GM18907 (cell line): ENCODE data around the gene ITGA4.

Experiments
- ATAC-seq: cut with Tn5 transposase; IDR thresholded peaks from one replicate; pipeline ENCODE4 v1.9.1; 2021; ENCODE audit warnings: mild to moderate bottlenecking, moderate library complexity; ENCODE audit not compliant: unreplicated experiment

Gene ITGA4

DNA sequence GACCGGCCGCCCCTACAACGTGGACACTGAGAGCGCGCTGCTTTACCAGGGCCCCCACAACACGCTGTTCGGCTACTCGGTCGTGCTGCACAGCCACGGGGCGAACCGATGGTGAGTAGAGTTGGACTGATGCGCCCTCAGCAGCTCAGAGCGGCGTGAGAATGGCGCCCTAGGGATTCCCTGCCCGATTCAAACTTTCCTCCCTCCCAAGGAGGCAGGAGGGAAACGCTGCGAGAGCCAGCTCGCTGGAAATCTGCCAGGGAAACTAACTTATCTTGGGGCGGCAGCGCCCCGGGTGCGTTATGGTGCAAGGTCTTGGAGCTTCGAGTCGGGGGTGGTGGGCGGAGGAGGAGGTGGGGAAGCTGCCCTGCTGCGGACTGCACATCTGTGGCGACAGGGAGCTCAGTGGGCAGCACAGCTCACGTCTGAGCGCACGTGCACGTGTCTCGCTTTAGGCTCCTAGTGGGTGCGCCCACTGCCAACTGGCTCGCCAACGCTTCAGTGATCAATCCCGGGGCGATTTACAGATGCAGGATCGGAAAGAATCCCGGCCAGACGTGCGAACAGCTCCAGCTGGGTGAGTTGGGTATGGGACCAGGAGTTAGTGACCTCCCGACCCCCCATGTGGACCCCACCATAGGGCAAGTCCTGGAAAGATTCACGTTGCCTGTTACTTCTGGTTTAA, 697 bp downstream of the ITGA4 start:
- ATAC-seq: peak; percentile 27

DNA sequence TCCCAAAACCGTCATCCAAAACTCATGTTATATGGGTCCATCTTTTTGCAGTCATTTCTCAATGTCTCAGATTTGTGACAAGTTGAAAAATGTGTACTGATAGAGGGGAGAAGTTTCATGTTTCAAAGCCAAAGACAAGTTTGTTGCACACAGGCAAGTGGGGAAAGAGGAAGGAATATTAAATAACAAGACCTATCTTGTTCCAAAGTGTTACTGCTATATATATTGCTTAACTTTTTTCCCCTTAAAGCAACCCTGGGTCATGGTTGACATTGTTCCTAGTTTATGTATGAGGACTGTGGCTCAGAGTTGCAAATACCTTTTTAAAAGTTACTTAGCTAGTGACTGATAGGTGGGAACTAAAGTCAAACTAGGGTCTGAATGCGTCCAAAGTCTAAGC, 1.7 kb downstream of the ITGA4 start:
- ATAC-seq: no peak

DNA sequence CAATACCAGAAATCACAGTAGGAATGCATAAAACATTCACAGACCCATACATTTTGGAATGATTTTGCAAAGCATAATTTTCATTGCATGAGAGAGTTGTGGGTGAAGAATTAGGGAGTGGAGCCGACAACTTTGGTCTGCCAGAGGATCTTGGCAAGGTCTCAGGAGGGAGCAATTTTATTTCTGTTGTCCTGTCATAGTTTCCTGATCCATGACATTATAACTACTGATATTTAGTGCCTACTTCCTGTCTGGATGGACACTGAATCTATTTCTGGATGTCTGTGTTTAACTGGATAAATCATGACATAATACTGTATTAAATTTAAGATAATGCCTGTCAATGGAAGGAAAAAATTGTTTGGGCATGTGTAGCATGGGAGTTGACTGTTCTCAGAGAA, 2.4 kb downstream of the ITGA4 start:
- ATAC-seq: no peak

DNA sequence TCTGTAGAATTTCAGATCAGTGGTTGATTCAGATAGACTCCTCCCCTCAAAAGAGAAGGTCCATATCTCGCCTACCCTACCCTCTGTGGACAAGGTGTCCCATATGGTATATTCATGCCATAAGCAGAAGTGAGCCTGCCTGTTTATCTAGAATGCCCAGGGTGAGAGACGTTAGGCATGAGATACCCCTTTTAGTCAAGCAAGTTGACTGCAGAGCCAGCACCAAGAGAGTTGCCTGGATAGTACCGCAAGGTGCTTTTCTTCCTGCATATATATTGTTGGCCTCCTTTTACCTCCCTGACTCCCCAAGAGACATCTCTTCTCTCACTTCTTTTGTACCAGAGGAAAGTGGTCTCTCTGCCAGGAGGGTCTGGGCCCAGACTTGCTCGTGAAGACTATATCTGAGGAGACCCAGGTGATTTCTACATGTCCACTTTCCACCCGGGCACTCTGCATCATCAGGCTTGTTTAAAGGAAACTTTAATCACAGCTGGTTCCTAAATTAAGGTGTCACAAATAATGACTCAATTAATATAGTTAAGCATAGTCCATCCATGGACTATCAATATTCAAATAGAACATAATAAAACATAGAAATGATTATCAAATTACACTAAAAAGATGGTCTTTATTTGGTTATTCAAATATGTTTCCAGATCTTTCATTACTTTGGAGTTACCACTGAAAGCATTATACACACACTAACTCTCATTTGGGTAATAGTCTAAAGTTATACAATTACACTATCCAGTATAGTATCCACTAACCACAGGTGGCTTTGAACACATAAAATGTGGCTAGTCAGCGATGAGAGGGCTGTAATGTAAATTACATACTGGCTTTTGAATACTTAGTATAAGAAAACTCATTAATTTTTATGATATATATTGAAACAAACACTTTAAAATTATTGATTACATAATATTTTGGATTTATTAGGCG, 4.1 kb downstream of the ITGA4 start:
- ATAC-seq: no peak

DNA sequence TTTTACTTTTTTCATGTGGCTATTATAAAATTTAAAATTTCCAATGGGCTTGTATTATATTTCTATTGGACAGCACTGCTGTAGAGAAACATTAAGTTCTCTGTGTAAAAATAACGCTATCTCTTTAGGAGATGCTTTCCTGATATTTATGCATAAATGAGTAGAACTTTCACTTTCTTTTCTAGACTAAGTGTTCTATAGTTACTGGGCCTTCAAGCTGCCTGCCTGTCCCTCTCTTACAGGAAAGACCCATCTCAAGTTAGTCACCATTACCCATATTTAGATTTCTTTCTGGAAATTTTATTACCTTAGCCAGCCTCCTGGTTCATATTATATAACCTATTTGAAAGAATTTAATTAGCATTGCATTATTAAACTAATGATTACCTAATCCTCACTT, 4.8 kb downstream of the ITGA4 start:
- ATAC-seq: peak; percentile 27

DNA sequence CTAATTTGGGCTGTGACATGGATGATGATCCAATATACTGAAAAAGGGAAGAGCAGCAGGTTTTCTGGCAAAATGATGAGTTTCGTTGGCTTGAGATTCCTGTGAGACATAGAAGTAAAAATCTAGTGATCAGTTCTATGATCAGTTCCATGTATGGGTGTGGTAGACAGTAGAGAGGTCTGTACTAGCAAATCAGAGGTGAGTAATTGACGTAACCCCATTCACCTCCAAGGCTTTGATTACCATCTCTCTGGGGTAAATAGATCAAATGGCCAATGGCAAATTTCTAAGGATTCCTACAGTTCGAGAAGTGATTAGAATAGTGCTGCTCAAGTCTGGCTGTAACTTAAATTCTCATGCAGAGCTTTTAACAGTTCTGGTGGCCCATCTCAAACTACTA, 6.4 kb downstream of the ITGA4 start:
- no peak for ATAC-seq

DNA sequence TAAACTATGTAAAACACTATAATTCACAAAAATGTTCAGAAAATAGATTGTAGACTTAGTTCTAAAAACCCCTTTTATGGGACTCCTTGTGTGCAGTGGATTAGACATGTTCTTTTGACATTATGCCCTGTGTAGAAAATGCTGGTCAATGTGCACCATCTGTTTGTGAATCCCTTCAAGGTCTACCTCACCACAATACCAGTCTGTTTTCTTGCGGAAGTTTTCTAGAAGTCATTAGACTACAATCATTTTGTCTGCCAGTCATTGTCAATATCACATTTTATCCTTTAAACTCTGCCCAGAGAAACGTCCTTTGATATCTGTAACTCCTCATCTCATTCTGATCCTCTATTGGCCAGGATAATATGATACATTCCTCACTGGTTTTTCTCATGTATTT, 7.8 kb downstream of the ITGA4 start:
- no peak for ATAC-seq

DNA sequence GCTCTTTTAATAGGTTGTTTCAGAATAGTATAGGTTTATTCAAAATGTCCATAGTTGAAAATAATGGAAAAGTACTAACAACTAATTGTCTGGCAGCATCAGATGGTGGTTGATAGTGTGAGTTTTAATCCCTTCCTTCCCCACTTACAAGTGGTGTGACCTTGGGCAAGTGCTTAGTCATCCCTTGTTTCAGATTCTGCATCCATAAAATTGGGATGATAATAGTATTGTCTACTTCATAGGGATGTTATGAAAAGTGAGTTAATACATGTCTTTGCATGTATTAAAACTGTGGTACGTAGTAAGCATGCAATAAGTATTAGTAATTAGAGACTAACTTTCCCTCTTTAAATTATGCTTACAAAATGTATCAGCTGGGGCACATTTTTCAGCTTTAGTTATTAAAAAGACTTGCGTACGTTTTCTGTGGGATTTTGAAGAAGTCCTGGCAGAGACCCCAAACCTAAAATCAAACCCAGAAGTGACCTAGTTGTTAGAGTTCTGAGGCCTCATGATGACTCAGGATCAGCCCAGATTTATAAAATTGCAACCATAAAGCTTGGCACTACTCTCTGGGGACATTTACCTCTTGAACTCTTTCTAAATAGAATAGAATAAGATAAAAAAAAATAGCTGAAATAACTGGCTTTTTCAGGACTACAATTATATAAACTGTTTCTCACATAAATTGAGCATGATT, 8.6 kb downstream of the ITGA4 start:
- ATAC-seq: no peak

DNA sequence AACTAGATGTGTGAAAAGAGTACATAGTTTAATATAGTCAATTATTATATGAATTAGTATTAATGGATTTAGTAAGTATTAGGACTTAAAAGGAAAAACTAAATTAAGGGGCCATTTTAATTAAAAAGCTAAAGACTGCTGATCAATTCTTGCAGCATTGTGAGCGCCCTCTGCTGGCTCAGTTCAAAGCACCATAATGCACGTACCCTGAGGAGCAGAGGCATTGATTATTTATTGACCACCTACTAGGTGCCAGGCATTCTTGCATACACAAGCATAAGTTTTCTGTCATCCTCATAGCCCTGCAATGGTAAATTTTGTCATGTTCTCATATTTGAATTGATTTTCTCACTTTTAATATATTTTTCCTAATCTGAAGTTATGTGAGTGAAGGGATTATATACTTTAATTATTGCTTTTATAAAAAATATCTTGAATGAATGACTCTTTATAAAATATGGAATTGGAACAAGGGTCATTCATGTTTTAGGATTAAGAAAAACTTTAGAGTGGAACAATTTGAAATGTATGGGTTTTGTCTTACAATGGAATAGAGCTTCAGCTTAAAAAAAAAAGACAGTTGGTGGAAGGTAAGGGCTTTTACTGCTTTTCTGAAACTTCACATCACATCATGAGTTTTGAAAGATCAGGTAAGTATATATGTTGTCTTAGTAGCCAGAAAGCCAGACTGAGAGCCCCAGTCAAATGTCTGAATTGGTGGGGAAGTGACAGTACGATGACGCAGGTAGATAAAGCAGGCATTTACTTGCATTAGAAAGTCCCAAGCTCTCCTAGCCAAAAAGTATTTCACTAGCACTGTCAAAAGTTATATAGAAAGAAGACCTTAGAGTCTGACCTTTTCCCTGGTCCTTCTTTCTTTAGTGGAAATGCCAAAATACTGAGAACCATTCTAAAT, 9.7 kb downstream of the ITGA4 start:
- no peak for ATAC-seq

DNA sequence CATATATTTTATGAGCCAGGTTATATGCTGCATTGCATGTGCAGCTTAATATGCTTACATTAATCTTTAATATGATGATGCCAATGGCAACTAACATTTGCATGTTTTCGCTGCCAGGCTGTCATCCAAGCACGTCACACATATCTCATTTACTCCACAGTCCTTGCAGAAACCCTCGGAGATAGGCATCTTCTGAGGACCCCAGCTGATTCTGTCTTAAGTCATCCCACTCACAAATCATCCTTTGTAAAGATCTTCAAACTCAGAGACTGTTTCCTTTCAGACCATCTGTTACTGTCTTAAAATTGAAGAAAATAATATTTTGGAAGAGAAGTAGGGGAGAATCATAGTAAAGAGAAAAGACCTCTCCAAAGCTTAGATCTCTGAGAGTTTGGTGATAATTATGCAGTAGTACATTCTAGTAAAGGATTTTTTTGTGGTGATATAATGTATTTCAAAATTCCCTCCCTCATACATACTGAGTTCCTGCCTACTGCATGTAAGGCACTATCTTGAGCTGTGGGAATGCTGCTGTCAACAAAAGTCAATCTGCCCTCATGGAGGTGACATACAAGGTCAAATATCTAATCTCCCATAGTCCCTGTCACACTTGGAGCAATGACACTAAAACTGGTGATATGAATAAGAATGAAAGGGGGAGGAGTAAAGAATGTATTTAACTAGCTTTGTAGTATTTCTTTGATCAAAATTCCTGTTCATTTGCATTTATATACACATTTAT, 11.0 kb downstream of the ITGA4 start:
- no peak for ATAC-seq

DNA sequence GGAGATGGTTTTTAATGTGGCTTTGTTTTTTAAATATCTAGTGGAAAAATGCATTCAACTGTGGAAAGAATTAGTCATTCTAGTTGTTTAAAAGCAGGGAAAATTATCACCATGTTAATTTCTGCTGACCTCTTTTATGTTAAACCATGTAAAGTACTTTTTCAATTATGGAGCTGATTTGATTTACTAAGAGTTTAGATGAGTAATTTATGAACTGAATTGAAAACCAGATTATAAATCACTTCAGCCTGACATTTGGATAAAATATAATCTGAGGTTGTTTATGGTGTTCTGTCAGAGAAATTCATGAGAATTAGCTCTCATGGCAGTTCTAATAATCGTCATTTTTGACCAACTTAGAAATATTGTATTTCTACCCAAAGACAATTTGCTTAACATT, 11.6 kb downstream of the ITGA4 start:
- no peak for ATAC-seq

DNA sequence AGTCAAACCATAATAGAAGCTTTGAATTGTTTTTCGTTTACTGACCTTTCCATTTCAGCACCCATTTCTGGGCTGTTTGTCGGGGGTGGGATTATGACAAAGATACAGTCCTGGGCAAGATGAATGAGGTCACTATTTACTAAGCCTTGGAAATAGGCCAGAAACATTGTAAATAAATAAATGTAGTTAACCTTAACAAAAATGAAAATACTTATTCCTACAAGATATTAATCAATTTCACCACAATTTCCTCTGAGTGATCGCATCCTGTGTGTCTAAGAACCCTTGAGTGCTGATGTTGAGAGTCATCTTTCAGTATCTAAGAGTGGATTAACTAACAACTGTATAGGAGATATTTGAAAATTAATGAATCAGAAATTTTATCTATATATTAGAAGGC, 14.0 kb downstream of the ITGA4 start:
- no peak for ATAC-seq

DNA sequence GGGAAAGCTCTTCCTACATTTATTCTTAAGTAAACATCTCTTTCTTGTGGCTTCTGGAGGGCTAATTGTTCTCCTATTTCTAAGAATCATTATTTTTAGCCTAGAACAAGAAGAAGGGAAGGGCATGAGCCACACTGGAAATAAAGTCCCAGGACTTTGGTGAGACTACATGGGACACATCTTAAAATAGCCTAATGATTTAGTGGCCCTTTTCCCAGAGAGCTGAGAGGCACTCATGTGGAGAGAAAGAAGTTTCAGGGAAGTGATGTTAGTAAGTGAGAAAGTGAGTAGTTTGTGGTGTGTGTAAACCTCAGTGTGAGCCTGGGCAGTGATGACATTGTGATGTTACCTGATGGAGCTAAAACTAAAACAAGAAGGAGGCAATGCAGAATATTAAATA, 14.6 kb downstream of the ITGA4 start:
- ATAC-seq: peak; percentile 45

DNA sequence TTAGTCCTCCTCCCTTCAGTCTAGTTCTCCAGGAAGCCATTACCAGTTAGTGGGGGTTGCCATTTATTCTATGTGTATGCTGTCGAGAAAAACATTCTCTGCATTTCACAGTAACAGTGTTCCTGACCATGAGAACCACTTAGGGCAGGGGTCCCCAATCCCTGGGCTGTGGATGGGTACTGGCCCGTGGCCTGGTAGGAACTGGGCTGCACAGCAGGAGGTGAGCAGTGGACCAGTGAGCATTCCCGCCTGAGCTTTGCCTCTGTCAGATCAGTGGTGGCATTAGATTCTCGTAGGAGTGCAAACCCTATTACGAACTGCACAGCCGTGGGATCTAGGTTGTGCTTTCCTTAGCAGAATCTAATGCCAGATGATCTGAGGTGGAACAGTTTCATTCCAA, 15.8 kb downstream of the ITGA4 start:
- ATAC-seq: no peak

DNA sequence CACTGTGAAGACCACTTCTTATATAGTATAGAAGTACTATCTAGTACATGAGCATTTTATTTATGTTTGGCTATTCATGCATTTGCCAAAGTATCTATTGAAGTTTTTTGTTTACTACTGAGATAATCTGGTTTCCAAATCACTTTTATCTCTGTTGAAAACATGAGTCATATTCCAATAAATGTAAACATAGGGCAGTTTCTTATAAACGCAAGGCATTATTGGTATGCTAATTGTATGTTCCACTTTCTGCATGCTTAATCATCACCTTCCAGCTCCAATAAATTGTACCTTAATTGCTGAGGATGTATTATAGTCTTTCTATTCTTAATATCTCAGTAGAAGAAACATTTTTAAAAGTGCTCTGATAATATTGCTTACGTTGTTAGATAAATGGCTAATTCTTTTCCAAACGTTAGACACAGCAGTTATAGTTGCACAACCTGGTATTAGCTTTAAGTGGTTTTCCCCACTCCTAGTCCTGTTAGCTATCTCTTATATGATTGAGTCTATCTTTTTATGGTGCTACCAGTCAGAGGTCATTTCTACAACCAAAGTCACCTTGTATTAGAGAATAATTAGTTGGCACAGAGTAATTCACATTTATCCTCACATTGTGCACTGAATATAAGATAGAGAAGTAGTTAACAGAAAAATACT, 17.2 kb downstream of the ITGA4 start:
- no peak for ATAC-seq

DNA sequence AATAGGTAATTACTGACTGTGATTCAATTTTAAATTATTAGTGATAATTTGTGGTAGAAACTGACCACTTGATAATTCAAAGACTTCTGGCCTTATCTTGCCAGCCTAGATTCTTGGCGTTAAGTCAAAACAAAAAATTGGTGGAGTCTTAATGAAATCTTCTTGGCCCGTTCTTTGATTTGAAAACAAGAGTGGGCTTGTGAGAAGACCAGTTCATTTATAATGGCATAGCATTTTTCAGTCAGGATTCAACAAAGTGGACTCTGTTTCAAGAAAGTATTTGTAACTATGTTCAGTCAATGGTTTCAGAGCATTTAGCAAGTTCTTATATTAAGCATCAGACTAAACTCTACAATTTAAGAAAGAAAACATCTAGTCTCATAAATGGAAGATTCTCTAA, 26.0 kb downstream of the ITGA4 start:
- ATAC-seq: no peak

DNA sequence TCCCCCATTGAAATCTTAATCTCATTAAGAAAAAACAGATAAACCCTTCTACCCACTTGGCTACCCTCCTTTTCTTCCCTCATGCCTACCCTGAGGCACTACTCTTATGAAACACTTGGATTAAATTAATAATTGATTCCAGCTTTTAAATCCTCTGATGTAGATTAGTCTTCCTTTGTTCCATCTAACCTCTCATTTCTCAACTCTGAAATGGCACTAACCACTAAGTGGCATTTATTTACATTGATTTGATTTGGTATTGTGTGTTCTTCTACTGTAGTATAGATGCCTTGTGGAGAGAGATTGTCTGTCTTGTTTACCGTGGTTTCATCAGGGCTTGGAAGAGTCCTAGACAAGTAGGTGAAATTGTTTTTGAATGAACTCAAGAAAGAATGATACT, 26.7 kb downstream of the ITGA4 start:
- ATAC-seq: no peak

DNA sequence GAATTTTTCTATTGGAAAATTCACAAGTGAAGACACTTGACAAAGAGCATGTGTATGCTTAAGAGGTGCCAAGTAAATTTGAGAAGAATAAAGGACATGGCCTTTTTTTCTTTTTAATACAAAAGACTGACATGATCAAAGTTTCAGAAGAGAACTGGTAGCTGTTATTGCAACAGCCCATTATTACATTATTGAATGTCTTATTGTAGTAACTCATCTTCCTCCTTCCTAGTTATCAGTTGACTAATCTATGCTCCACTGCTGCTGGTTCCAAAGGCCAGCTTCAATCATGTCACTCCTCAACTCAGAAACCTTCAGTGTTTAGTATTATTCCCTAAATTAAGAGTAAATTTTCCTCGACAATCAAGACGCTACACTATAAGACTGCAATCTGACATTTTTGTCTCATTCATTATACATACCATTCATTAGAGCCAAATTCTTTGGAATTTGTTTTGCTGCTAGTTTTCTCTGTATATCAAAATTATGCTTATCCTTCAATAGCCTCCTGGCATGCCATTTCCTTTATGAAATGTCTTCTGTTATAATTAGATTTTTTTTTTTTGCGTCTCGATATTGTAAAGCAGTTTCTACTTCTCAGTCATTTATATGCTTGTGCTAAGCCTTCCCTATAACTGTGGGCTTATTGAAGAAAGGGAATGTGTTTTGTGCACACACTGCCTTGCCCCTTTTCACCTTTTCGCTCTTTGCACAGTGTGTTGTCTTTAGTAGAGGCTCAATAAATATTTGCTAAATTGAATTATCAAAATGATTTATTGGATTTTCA, 27.9 kb downstream of the ITGA4 start:
- ATAC-seq: no peak

DNA sequence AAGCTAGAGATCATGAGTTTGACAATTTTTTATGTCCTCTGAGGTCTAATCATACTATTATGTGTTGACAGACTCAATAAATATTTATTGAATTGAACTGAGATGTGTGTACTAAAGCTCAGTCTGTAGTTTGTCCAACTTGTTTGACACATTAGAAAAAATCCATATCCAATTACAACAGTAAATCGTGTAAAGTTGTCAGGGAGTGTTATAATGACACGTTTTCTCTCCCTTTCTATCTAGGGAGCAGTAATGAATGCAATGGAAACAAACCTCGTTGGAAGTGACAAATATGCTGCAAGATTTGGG, 28.4 kb downstream of the ITGA4 start:
- no peak for ATAC-seq
